Heart left ventricle (tissue), 13 donors: ENCODE measurements around the gene ORM1.

Source experiments
- CTCF ChIP-seq, 12 donors: fragments of 200-600 bp; sonication (generic) in 4 of 12; IDR thresholded peaks; one replicate each; pipeline versions ENCODE4 v1.5.0 to v1.8.0; 2018 to 2022; ENCODE audit warnings: antibody characterized with exemption in 12 of 12, mild to moderate bottlenecking in 5 of 12
- POLR2A ChIP-seq, 2 donors: fragments of 450-650 bp; IDR thresholded peaks; one replicate each; pipeline ENCODE4 v1.6.1; 2017; ENCODE audit warnings: antibody characterized with exemption in 2 of 2, mild to moderate bottlenecking in 2 of 2, moderate library complexity in 2 of 2
- donor health status: ischemic (EF 13 %, LVEDD 7.1; RV severe dilation, severe dysfunction).
- donor health status: DM: no; HTN: yes; CAD: no.
- donor health status: DM: no; HTN: no; CAD: no.
- donor health status: ischemic (EF 25% LVEDD 6.9; RV normal size, moderate dysfunction).
- donor health status: ischemic (EF 25% LVEDD 5.7; RV mildly dilated, moderate dysfunction).
- donor health status: ischemic (EF 35%, LVEDD 5.7; RV mildly dilated, moderate dysfunction).
- donor health status: nonischemic (EF 11% LVEDD 7.7; RV severe dilation, severe dysfunction).
- donor health status: DM: yes; HTN: yes; CAD: no.
- donor health status: PGD.
- donor health status: ischemic (EF 29% LVEDD 5.4; RV normal size, mild dysfunction).
- donor health status: nonischemic (EF 23%, LVEDD 6.1; RV moderate dilation, normal function).

GRCh38 chr9:114364134-114365041 lies 41.5 kb downstream of the ORM1 start:
- TF ChIP-seq POLR2A (IDR thresholded peaks at IDR 0.05) (no peak), CTCF (IDR thresholded peaks at IDR 0.05) (no peak)
